Fibroblast of the conjunctiva (primary cell): Measurements from ENCODE around the gene DOLPP1.
A peak's percentile ranks its signal among the peaks of the same experiment; 100 is the strongest.
"Not testable (repeated sequence)": the region's sequence is repeated elsewhere in the genome, so short reads cannot be mapped to it uniquely, and the experiment has no call there.

ENCODE experiments used
- DNase-seq: peaks from one replicate; pipeline ENCODE4 v3.0.0-alpha.2; 2010; ENCODE audit warnings: low read depth

The DOLPP1 gene

GRCh38 chr9:129080601-129081387, at the start of gene DOLPP1:
DOLPP1 (plus strand) TSS chr9:129081111; CDS start chr9:129081132, 21 bp downstream.
- DNase-seq, result peak; percentile 99

- DNase-seq, result no peak
Measured at GRCh38 chr9:129031514-129031913, 49.4 kb upstream of the DOLPP1 start.

GRCh38 chr9:129032541-129033159, 48.3 kb upstream of the DOLPP1 start:
- DNase-seq, result no peak

- DNase-seq, result no peak
Measured at GRCh38 chr9:129033216-129033615, 47.7 kb upstream of the DOLPP1 start.

GRCh38 chr9:129035838-129036237, 45.1 kb upstream of the DOLPP1 start:
- DNase-seq, result not testable (repeated sequence)

GRCh38 chr9:129036241-129036922, 44.5 kb upstream of the DOLPP1 start, which contains the start of gene MIGA2:
MIGA2 (plus strand) TSS chr9:129036626; CDS start chr9:129040595, 3,969 bp downstream.
- DNase-seq, result peak; percentile 98

GRCh38 chr9:129036923-129037766, 43.8 kb upstream of the DOLPP1 start:
- DNase-seq, result no peak

GRCh38 chr9:129037767-129038098, 43.2 kb upstream of the DOLPP1 start:
- no peak for DNase-seq

- DNase-seq, result no peak
Measured at GRCh38 chr9:129038109-129038852, 42.6 kb upstream of the DOLPP1 start.

GRCh38 chr9:129040113-129040643, 40.7 kb upstream of the DOLPP1 start:
- DNase-seq, result no peak

- no peak for DNase-seq
Measured at GRCh38 chr9:129042016-129042415, 38.9 kb upstream of the DOLPP1 start.

- DNase-seq, result no peak
Measured at GRCh38 chr9:129052592-129052991, 28.3 kb upstream of the DOLPP1 start.

GRCh38 chr9:129053020-129053419, 27.9 kb upstream of the DOLPP1 start:
- DNase-seq, result no peak

- DNase-seq, result no peak
Measured at GRCh38 chr9:129054163-129054851, 26.6 kb upstream of the DOLPP1 start.

- DNase-seq, result no peak
Measured at GRCh38 chr9:129058965-129059795, 21.7 kb upstream of the DOLPP1 start.

- DNase-seq, result no peak
Measured at GRCh38 chr9:129059796-129060785, 20.8 kb upstream of the DOLPP1 start.

- no peak for DNase-seq
Measured at GRCh38 chr9:129060991-129061390, 19.9 kb upstream of the DOLPP1 start.

GRCh38 chr9:129063061-129063460, 17.9 kb upstream of the DOLPP1 start:
- DNase-seq, result no peak
